GM18520 (cell line): ENCODE data around the gene SH3RF2.
"Not testable (repeated sequence)": the region's sequence is repeated elsewhere in the genome, so short reads cannot be mapped to it uniquely, and the experiment has no call there.

Experiments used
- ATAC-seq: cut with Tn5 transposase; IDR thresholded peaks from one replicate; pipeline ENCODE4 v1.9.1; 2021; ENCODE audit not compliant: unreplicated experiment

Gene SH3RF2

DNA sequence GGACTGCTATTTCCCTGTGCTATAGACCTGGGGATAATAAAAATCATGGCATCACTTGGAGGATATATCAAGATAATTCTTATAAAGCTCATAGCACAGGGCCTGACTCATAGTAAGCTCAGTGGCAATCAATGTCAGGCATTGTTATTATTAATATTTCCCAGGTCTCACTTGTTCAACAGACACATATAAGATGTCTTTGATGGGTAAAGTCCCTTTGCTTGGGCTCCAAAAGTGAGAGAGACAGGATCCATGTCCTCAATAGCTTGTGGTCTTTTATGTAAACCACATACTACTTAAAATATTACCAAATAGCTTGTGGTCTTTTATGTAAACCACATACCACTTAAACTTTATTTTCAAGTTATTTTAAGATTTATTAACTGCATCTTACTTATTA, 11.2 kb downstream of the SH3RF2 start:
- no peak for ATAC-seq

DNA sequence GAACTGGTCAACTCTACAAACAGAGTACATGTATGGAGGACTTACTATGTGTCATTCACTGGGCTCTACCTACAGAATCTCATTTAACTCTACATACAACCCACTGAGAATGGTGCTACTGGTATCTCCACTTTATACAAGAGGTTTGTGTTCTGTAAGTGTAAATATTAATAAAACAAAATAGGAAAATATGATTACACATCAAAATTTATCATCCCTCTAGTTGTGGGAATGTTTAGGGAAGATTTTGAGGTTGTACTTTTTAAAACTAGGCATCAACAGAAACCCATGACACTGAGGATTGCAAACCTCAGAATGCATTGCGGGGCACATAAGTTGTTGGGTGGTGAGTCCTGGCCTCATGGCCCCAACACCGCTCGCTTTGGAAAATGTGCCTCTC, 11.7 kb downstream of the SH3RF2 start:
- ATAC-seq = no peak

DNA sequence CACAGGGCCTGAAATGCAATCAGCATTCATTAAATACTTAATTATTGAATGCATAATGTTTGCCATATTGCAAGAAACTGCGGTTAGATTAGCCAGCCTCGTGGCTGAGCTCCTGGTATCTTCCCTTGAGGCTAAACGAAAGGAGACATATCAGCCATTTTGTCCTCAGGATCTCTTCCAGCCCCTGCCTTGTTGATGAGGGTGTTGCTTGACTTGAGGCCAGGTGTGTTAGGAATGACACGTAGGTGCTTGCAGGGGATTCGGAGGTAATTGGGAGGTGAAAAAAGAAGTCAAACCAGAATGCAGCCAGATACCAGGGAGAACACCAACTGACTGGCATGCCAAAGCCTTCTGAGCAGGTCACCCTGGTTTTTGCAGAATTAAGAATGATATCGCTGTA, 12.5 kb downstream of the SH3RF2 start:
- no peak for ATAC-seq

DNA sequence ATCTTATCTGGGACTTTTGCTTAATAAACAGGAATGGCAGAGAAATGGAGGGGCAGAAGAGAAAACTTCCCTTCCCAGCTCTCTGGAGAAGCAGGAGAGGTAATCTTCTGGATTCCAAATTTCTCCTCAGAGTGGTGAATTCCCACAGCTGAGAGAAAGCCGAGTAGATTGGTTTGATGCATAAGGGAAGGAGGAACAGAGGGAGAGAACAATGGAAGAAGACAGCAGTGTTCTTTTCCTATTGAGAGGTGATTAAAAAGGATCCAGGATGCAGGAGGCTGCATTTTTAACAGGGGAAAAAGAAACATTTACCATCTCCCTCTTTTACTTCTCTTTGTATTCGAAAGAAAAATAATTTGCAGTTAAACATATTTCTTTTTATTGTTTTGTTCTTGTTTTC, 13.1 kb downstream of the SH3RF2 start:
- no peak for ATAC-seq

DNA sequence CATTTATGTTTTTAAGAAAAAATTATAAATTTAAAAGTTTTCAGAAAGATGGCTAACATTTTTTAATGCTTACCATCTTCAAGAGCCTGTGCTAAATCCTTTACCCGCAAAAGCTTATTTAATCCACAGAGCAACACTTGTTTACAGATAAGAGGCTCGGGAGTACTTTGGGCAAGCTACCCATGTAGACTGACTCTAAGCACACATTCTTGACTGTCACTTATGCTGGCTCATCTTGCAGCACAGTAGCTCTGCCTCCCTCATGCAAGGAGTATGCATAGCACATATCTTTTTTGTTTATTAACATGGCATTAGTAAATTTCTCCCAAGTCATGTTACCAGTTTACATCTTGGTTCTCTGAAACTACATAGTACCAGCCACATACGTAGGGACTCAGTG, 14.7 kb downstream of the SH3RF2 start:
- ATAC-seq = no peak

DNA sequence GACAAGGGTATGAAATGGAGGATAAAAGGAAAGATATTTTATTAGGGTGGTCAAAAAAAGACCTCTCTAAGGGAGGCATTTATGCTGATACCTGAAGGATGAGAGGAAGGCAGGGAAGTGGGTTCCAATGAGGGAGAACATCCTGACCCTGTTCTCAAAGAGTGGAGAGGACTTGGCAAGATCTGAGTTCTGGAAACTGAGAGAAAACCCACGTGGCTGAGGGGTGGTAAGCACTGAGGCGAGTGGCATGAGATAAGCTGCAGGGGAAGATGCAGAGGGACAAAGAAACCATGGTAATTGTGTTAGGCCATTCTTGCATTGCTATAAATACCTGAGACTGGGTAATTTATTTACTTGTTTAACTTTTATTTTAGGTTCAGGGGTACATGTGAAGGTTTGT, 16.8 kb downstream of the SH3RF2 start:
- ATAC-seq = no peak

DNA sequence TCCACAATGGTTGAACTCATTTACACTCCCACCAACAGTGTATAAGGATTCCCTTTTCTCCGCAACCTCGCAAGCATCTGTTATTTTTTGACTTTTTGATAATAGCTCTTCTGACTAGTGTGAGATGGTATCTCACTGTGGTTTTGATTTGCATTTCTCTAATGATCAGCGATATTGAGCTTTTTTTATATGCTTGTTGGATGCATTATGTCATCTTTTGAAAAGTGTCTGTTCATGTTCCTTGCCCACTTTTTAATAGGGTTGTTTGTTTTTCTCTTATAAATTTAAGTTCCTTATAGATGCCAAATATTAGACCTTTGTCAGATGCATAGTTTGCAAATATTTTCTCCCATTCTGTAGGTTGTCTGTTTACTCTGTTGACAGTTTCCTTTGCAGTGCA, 17.8 kb downstream of the SH3RF2 start:
- not testable (repeated sequence) for ATAC-seq

DNA sequence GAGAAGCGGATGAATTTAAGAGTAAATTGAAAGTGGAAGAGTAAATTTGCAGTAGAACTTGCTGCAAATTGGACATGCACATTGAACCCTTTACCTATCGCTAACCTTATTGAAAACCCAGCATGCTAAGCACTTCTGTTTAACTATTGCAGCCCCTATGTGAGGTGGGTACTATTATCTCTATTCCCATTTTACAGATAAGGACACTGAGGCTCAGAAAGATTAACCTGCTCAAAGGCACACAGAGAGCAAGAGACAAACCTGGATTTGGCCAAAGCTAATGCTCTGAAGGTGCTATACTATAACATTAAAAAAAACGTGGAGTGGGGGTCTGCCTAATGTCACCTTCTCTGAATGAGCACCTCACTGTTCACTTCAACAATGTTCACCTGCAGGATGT, 21.0 kb downstream of the SH3RF2 start:
- ATAC-seq = no peak

DNA sequence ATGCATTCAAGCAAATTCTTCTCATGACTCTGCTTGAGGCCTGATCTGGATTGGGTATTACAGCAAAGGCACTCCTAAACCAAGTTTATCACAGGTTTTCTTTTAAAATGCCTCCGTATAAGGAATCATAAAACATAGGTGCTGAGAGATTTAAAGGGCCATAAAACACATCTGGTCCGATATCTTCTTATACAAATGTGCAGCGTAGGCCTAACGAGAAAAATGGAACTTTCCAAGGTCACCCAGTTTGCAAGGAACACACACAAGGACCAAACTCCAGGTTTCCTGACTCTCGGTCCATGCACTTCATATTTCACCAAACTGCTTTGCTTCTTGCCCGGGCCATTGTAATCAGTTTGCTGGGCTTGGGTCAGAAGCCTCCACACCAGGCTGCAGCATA, 22.1 kb downstream of the SH3RF2 start:
- no peak for ATAC-seq

DNA sequence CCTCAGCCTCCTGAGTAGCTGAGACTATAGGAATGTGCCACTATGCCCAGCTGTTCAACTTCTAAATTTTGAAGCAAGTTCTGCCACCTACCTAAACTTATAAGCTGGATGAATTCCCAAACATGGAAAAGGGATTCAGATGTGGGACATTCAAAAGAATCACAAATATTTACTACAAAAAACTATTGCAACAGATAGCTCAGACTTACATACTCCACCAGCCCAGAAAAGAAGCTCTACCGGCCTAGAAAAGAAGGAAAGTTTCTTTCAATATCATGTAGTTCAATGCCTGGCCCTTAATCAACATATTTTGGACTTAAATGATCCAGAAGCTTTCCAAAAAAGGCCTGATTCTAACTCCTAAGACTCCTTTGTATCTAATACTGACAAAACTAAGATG, 23.8 kb downstream of the SH3RF2 start:
- no peak for ATAC-seq

DNA sequence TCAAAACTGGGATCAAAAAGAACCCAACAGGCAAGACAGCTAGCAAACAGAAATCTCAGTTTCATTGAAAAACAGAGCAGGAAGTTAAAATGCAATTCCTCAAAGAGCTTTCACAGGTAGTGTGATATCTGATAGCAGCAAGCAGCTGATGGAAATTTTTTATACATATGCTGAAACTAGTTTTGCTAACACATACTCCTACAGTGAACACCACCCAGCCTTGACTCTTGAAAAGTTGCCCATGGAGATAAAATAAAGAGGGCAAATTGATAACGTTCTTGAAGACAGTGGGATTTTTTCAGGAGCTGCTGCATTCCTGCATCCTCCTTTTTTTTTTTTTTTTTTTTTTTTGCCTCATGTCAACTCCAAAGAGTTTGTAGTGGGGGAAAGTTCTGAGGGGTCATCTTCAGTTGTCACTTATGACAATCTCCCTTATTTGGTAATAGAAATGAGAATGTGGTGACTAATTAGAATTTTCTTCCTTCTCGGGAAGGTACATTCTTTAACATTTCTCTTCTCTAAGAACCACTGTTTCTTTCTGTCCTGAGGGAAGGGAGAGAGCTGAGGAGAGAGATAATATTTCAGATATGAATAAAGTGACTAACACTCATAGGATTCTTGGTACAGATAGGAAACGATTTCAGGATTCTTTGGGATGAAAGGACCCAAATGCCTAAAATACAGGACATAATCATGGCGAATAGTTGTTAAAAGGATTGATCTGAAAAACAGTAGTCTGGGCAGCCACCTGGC, 24.6 kb downstream of the SH3RF2 start:
- ATAC-seq = no peak

DNA sequence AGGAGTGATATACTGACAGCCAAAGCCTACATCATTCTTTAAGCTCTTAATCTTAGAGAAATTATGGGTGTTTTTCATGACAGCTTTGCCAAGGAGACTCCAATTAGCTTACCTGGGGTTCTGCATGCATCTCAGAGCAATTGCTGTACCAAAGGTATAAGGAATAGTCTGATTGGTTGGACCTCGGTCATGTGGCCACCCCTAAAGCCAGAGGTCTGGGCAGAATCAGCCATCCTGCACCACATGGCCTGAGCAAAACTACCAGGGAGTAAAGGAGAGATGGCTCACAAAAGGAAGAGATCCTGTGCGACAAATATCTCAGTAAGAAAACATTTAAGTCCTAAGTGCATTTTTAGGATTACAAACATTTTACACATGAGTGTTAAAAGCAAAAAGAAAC, 25.6 kb downstream of the SH3RF2 start:
- no peak for ATAC-seq

DNA sequence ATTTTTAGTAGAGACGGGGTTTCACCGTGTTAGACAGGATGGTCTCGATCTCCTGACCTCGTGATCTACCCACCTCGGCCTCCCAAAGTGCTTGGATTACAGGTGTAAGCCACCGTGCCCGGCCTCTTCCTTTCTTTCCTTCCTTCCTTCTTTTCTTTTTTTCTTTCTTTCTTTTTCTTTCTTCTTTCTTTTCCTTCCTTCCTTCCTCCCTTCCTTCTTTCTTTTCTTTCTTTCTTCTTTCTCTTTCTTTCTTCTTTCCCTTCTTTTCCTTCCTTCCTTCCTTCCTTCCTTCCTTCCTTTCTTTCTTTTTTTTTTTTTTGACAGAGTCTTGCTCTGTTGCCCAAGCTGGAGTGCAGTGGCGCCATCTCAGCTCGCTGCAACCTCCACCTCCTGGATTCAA, 27.6 kb downstream of the SH3RF2 start:
- not testable (repeated sequence) for ATAC-seq

DNA sequence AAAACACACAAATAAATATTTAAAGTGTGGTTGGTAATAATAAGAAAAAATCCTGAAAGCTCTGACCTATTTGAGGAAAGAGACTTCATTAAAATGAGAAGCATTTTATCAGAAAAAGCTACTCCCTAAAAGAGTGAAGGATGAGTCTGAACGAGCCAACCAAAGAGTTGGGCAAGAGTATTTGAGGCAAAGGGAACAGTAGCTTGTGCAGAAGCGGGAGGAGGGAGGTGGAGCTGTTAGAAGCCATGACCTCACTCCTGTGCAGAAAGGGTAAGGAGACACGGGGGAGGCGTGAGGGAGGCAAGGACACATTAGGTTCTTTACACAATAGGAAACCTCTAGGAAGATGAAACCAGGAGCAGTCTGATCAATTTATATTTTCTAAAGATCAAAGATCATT, 29.4 kb downstream of the SH3RF2 start:
- ATAC-seq = no peak

DNA sequence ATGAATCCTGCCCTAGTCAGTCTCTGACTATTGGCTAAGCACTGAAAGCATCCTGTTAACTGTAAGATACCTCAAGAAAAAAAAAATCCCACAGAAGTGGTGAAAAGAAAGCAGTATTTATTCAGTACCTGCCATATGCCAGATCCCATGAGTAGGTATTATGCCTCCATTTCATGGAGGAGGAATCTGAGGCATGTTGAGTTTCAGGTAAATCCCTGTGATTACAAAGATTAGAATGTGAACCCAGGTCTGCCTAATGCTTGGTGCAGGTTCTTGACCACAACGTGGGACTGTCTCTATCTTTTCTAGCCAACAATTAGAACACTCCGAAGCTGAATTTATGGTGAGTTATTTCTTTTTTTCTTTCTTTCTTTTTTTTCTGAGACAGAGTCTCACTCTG, 30.9 kb downstream of the SH3RF2 start:
- ATAC-seq = no peak

DNA sequence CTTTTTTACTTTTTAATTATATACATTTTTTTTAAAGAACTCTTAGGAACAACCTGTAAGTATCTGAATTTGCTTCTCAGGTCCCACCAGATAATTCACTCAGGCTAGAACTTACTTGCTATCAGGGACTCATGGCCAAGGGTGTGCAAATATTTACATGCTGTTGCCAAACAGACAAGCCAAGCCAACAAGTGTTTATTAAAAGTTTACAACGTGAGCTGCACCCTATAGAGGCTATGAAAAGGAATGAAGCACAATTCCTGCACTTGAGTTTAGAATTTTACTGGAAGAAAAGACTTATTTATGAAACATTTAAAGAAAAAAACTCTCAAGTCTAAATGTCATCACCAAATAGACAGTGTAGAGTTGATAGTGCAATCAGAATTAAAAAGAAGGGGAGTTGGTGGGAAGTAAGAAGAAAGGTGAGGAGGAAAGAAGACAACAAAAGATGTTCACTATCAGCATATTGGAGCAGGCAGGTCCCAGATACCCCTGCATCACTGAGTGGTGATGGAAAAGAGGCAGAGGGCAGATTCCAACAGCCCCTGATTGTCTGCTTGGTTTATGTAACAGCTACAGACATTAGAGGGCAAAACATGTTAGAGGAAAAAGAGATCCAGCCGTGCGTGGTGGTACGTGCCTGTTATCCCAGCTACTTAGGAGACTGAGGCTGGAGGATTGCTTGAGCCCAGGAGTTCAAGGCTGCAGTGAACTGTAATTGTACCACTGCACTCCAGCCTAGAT, 32.8 kb downstream of the SH3RF2 start:
- ATAC-seq = no peak

DNA sequence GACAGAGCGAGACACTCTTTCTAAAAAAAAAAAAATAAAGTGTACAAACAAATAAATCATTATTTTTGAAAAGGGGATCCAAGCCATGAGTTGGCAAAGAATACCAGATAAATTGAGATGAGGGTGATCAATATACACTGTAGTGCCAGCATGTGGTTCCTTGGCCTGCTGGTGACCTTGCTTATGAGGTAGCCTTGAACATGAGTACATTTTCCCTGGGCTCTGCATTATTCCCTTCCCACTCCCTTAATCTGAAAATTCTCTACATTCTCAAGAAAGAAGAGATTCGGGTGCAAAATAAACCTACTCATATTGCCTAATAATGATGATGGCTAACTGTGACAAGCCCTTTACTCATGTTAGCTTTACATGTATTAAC, 33.3 kb downstream of the SH3RF2 start:
- no peak for ATAC-seq

DNA sequence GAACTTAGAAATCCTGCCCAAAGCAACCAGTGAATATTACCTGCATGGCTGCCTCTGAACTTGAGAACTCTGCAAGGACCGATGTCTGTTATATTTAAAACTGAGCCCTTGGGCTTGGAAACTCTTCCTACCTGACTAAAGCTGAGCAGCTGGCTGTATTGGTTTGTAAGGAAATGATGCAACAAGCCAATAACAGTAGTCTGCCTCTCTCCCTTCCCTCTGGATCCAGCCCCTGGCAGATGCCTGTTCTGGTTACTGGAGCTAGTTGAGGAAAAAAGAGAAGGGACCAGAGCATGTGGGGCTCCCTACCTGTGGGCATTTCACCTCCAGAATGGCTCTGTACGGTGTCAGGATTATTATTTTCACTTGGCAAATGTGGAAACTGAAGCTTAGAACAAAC, 34.7 kb downstream of the SH3RF2 start:
- no peak for ATAC-seq

DNA sequence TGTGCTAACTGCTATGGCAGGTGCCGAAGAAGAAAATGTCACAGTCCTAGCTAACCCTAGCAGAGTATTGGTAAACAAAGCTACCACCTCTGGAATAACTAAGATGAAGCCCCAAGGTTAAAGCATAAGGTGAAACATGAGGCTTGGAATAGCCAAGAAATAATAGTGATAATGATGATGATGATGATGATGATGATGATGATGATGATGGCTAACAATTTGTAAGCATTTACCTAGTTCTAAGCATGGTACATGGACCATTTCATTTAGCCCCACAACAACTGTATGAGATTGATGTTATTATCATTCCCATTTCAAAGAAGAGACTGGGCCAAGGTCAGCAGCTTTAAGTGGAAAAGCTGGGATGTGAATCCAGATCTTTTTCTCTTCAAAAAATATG, 35.3 kb downstream of the SH3RF2 start:
- ATAC-seq = no peak

DNA sequence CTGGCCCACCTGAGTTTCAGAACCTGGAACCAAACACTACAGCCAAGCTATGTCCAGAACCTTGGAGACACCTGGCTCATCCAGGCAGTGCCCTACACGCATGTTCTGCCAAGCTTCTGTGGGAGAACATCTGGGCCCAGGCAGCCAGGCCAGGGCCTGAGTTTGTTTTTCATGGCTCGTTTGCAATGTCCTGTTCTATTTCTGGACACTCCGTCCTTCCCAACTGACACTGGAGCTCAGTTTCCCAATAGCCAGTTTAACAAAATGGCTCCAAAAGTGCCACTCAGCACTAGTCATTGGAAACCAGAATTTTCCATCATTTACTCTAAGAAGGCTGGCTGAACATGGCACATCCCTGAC, 38.6 kb downstream of the SH3RF2 start:
- ATAC-seq = no peak

DNA sequence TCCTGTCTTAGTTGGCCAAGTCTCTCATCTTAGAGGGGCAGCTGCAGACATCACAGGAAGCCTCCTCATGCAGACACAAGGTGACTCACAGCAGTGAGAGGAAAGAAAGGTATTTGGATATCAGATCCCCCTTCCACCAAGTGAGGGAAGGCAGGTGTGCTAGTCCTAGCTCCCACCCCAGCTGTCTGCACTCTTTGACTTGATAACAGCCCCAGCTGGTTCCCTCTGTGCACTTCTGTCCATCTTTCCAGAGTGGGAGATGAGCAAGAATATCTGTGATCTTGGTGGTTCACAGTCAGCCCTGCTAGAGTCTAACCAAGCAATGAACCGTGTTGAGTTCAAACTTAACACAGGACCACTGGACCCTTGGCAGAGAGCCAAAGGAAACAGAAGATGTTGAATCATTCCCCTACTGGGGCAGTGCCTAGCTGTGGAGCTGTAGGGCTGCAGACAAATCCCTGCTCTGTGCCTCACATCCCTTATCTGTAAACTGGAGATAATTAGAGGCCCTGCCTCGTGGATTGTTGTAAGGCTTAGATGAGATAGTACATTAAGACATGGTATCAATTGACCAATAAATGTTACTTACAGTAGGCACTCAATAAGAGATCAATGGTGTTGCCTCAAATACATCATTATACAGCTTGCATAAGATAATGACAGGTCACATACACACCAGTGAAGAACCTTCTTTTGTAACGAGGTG, 39.1 kb downstream of the SH3RF2 start:
- ATAC-seq = no peak

DNA sequence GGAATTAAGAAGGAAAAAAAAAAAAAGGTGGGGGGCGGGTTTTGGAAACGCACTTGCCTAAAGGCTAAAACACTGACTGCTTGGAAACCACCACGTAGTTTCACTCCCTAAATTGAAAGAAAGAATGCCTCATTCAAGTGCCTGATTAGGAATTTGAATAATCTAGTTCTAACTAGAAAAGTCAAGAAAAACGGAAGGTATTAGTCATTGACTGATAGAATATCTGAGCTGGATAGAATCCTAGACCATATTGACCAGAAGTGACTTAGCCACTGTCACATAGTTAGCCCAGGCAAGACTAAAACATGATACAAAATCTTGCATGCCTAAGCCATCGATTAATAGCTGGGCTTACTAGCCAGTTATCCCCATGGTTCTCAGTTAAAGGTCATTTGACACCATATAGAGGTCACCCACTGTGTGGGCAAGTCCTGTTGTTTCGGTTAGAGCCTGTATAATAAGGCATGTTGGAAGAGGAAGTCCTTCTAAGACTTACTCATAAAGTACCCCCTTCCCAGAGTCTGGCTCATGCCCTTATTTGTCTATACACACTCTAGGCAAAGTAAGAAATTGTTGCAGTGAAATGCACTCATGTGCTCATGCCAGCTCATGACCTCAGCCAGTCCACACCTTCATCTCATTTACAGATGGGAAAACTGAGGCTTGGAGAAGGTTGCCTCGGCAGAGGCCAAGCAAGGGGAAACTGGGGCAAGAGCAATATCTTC, 40.2 kb downstream of the SH3RF2 start:
- peak; percentile 89 for ATAC-seq
